HCT116 (cell line): Measurements from ENCODE around the gene ZYG11A.

Source experiments
- CTCF ChIP-seq, 3 experiments: fragments of 200-600 bp in 1 of 3; sonication (generic) in 1 of 3; IDR thresholded peaks in 2 of 3; conservative IDR thresholded peaks in 1 of 3; 2 replicates each; pipeline ENCODE4 v1.5.1; 2012 to 2017; ENCODE audit warnings: low read depth in 2 of 3, low read length in 2 of 3, antibody characterized with exemption in 1 of 3, borderline replicate concordance in 1 of 3, control low read depth in 1 of 3, mild to moderate bottlenecking in 1 of 3, mixed read lengths in 1 of 3, mixed run types in 1 of 3, moderate library complexity in 1 of 3; ENCODE audit not compliant: insufficient read depth in 1 of 3
- EZH2 ChIP-seq: fragments of 200-600 bp; sonication (generic); IDR thresholded peaks from 2 replicates; pipeline ENCODE4 v1.6.1; 2017; ENCODE audit warnings: antibody characterized with exemption, mixed run types
- MAX ChIP-seq: IDR thresholded peaks from 2 replicates; pipeline ENCODE4 v1.6.1; 2012
- POLR2A ChIP-seq: IDR thresholded peaks from 2 replicates; pipeline ENCODE4 v1.7.0; 2011; ENCODE audit warnings: borderline replicate concordance; ENCODE audit not compliant: insufficient read depth, insufficient read length; ENCODE audit errors: extremely low read depth
- POLR2AphosphoS5 ChIP-seq: IDR thresholded peaks from 2 replicates; pipeline ENCODE4 v1.6.1; 2011; ENCODE audit warnings: mild to moderate bottlenecking, low read depth, low read length, moderate library complexity
- SP1 ChIP-seq: IDR thresholded peaks from 2 replicates; pipeline ENCODE4 v1.6.1; 2012; ENCODE audit warnings: low read depth

GRCh38 chr1:52937433-52938182 lies 95.0 kb downstream of the ZYG11A start:
- TF ChIP-seq CTCF (IDR thresholded peaks at IDR 0.05 in 2 of 3, conservative IDR thresholded peaks at IDR 0.05 in 1 of 3; ENCODE audit: borderline replicate concordance in 1 of 3, insufficient read depth in 1 of 3, low read depth in 2 of 3, low read length in 2 of 3) (no peak), MAX (no peak), POLR2A (no peak), EZH2 (no peak), POLR2AphosphoS5 (no peak), SP1 (no peak)
